Measurements from ENCODE around the gene PTX4. TPM values are rescaled to one million over a fixed set of nuclear protein-coding genes. Genes with fewer than 3 reads are reported as not detected.

The PTX4 gene
- total and polyA plus RNA-seq, 3 donors from 2014 or later = 1.3 to 3.4 (median 1.7) TPM

DNA sequence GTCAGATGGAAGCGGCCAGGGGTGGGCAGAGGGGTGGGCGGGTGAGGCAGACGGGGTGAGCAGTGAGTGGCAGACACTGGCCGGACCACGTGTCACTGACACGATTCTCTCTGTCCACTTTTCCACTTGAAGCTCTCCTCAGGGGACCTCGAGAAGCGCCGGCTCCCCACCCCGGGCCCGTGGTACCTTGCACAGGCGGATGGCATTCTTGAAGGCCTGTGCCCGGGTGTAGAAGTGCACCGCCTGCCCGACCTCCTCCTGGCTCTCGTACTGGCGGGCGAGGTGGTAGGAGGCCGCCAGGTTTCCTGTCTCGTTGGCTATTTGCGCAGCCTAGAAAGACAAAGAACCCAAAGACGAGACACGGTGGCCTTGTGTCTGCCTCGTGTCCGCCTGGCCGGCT, 35.6 kb upstream of the PTX4 start:
- WGBS, 2 donors = 94 to 96% methylated on average over 18 to 26 of the region's 26 CpGs

DNA sequence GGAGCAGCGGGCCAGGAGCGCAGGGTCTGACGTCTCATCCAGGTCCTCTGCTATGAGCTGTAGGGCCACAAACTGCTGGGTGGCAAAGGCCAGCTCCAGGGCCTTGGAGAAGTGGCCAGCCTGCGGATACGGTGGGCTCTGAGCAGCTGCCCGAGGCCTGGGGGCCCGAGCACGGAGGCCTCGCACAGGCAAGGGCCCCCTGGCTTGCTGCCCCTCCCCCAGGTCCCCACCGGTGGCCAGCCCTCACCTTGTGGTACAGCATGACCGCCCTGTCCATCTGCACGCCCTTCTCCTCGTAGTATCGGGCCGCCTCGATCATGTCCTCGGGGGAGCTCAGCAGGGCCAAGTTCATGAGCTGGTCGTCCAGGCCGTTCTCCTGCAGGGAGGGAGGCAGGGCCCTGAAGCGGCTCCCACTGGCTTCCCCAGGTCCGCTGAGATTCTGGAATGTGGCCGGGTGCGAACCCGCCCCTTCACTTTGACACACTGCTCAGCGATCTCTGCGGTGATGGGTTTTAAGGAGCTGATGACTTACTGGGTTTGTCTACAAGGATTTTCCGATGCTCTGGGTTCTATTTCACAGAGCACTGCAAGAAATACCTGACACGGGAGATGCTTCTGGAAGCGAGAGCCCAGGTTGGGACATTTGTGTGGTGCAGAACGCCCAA, 35.0 kb upstream of the PTX4 start:
- TF ChIP-seq, protein P1, sequence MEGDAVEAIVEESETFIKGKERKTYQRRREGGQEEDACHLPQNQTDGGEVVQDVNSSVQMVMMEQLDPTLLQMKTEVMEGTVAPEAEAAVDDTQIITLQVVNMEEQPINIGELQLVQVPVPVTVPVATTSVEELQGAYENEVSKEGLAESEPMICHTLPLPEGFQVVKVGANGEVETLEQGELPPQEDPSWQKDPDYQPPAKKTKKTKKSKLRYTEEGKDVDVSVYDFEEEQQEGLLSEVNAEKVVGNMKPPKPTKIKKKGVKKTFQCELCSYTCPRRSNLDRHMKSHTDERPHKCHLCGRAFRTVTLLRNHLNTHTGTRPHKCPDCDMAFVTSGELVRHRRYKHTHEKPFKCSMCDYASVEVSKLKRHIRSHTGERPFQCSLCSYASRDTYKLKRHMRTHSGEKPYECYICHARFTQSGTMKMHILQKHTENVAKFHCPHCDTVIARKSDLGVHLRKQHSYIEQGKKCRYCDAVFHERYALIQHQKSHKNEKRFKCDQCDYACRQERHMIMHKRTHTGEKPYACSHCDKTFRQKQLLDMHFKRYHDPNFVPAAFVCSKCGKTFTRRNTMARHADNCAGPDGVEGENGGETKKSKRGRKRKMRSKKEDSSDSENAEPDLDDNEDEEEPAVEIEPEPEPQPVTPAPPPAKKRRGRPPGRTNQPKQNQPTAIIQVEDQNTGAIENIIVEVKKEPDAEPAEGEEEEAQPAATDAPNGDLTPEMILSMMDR (IDR thresholded peaks at IDR 0.05) = no peak
- no peak for TF ChIP-seq POLR2A (IDR thresholded peaks at IDR 0.05)
- Histone ChIP-seq H3K4me3 (no peak overlapping the region), H3K4me1 (peaks cover 19% of the 10 kb centered on the region), H3K27me3 (no peaks in the 10 kb centered on the region), H3K27ac (no peak overlapping the region), H3K36me3 (ENCODE audit: low read depth, missing control alignments) (no peaks in the 10 kb centered on the region), H3K9me3 (no peaks in the 10 kb centered on the region)
- intact Hi-C loops (cut with DNase I; ENCODE audit: low total_unique reads) = no loop called here
- WGBS, 2 donors = 93 to 95% methylated on average over 23 to 29 of the region's 30 CpGs
- DNase-seq = no peak

More for the DNA sequence above, 35.6 kb upstream of the PTX4 start:
- Histone ChIP-seq H3K4me3 (no peak overlapping the region), H3K9me3 (no peaks in the 10 kb centered on the region), H3K27ac (no peak overlapping the region), H3K27me3 (no peaks in the 10 kb centered on the region), H3K36me3 (ENCODE audit: low read depth, missing control alignments) (no peaks in the 10 kb centered on the region), H3K4me1 (peaks cover 24% of the 10 kb centered on the region)
- TF ChIP-seq POLR2A (IDR thresholded peaks at IDR 0.05) = no peak
- TF ChIP-seq, protein P1 (IDR thresholded peaks at IDR 0.05) = no peak
- DNase-seq = no peak
- intact Hi-C loops (cut with DNase I; ENCODE audit: low total_unique reads) = no loop called here

DNA sequence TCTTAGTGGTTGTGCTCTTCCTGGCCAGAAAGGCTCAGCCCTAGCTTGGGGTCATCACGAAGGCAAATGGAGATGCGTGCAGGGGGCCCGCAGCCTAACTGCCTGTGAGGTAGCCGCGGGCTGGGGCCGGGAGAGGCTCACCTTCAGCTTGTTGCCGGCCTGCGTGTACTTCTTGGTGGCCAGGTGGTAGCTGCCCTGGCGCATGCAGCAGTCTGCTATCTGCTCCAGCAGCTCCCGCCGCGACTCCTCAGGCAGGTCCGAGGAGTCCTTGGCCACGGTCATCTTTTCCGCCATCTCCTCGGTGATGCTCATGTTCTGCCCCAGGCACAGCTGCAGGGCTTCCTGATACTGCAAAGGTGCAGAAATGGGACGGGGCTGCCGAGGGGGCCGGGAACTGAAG, 31.7 kb upstream of the PTX4 start:
- TF ChIP-seq, protein P1 (IDR thresholded peaks at IDR 0.05) = no peak
- TF ChIP-seq POLR2A (IDR thresholded peaks at IDR 0.05) = no peak
- H3K36me3 ChIP-seq (ENCODE audit: low read depth, missing control alignments) = no peaks in the 10 kb centered on the region
- H3K4me3 ChIP-seq = no peak overlapping the region
- no peaks in the 10 kb centered on the region for H3K9me3 ChIP-seq
- no peaks in the 10 kb centered on the region for H3K27me3 ChIP-seq
- DNase-seq = no peak
- H3K27ac ChIP-seq = no peak overlapping the region
- 90 to 93% methylated on average over 8 to 19 of the region's 19 CpGs for WGBS, 2 donors
- no peaks in the 10 kb centered on the region for H3K4me1 ChIP-seq
- intact Hi-C loops (cut with DNase I; ENCODE audit: low total_unique reads) = no loop called here

DNA sequence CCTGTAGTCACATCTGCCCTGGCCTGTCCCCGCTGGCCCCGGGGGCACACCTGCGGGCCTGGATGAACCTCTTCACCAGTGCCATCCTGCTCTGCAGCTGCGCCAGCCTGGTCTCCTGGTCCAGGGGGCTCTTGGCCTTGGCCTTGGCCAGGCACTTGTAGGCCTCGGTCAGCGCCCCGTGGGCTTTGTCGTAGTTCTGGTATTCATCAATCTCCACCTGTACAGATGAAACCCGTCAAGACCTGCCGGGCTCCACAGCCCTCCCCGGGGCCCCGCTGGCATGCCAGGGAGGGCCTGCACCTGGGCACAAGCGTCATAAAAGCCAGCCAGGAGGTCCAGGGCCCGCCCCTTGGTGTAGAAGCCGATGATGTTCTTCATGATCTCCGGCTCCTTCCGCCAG, 31.1 kb upstream of the PTX4 start:
- no peaks in the 10 kb centered on the region for H3K36me3 ChIP-seq (ENCODE audit: low read depth, missing control alignments)
- TF ChIP-seq, protein P1 (IDR thresholded peaks at IDR 0.05) = no peak
- TF ChIP-seq POLR2A (IDR thresholded peaks at IDR 0.05) = no peak
- 90 to 97% methylated on average over 7 to 17 of the region's 17 CpGs for WGBS, 2 donors
- H3K4me3 ChIP-seq = no peak overlapping the region
- no peaks in the 10 kb centered on the region for H3K27me3 ChIP-seq
- no peak for DNase-seq
- intact Hi-C loops (cut with DNase I; ENCODE audit: low total_unique reads) = no loop called here
- H3K4me1 ChIP-seq = no peaks in the 10 kb centered on the region
- no peaks in the 10 kb centered on the region for H3K9me3 ChIP-seq
- no peak overlapping the region for H3K27ac ChIP-seq

DNA sequence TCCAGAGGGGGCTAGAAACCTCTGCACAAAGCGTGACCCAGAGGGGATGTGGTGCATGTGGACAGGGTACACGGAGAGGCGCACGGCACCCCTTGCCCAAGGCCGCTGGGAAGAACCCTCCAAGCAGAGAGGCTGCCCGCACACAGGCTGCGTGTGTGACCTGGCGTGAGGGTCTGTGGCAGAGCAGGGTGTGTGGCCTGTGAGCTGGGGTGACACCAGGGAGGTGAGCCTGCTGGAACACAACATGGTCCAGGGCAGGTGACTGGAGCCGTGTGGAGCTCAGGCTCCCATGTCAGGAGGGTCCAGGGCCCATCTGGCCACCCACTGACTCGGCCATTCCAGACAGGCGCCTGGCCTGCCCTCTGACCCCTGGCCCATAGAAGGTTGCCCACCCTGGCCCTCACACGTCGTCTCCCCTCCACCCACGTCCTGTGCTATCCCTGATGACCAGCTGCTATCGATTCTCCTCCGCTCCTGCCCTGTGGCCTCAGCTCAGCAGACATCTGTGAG, 29.9 kb upstream of the PTX4 start:
- intact Hi-C loops (cut with DNase I; ENCODE audit: low total_unique reads) = no loop called here
- H3K4me3 ChIP-seq = no peak overlapping the region
- 85 to 95% methylated on average over 7 to 16 of the region's 16 CpGs for WGBS, 2 donors
- DNase-seq = no peak
- no peaks in the 10 kb centered on the region for H3K36me3 ChIP-seq (ENCODE audit: low read depth, missing control alignments)
- H3K4me1 ChIP-seq = no peaks in the 10 kb centered on the region
- H3K27ac ChIP-seq = no peak overlapping the region
- TF ChIP-seq, protein P1 (IDR thresholded peaks at IDR 0.05) = no peak
- no peak for TF ChIP-seq POLR2A (IDR thresholded peaks at IDR 0.05)
- H3K9me3 ChIP-seq = no peaks in the 10 kb centered on the region
- H3K27me3 ChIP-seq = no peaks in the 10 kb centered on the region
